HEK293T (cell line): Measurements from ENCODE around the gene CAPN5.

ENCODE experiments used
- ARNT ChIP-seq: fragments of 450-650 bp; IDR thresholded peaks from 2 replicates; pipeline ENCODE4 v1.6.1; 2017; ENCODE audit warnings: mild to moderate bottlenecking
- BHLHE40 ChIP-seq: fragments of 450-650 bp; IDR thresholded peaks from 2 replicates; pipeline ENCODE4 v1.6.1; 2016; ENCODE audit warnings: mild to moderate bottlenecking, moderate library complexity, borderline replicate concordance
- ELF4 ChIP-seq: fragments of 450-650 bp; IDR thresholded peaks from 2 replicates; pipeline ENCODE4 v1.6.1; 2017; ENCODE audit warnings: antibody characterized with exemption
- FOXA1 ChIP-seq: fragments of 450-650 bp; IDR thresholded peaks from 2 replicates; pipeline ENCODE4 v1.6.1; 2016; ENCODE audit warnings: mild to moderate bottlenecking
- FOXM1 ChIP-seq: fragments of 450-650 bp; IDR thresholded peaks from 2 replicates; pipeline ENCODE4 v1.6.1; 2017; ENCODE audit warnings: mild to moderate bottlenecking, borderline replicate concordance
- LEF1 ChIP-seq: fragments of 450-650 bp; IDR thresholded peaks from 2 replicates; pipeline ENCODE4 v1.6.1; 2017; ENCODE audit warnings: mild to moderate bottlenecking, borderline replicate concordance
- PKNOX1 ChIP-seq: fragments of 450-650 bp; IDR thresholded peaks from 2 replicates; pipeline ENCODE4 v1.6.1; 2016
- SP1 ChIP-seq: fragments of 450-650 bp; IDR thresholded peaks from 2 replicates; pipeline ENCODE4 v1.6.1; 2017
- SUZ12 ChIP-seq: fragments of 450-650 bp; IDR thresholded peaks from 2 replicates; pipeline ENCODE4 v1.6.1; 2016; ENCODE audit warnings: mild to moderate bottlenecking
- TARDBP ChIP-seq: fragments of 450-650 bp; IDR thresholded peaks from 2 replicates; pipeline ENCODE4 v1.6.1; 2016

GRCh38 chr11:77129842-77130756, 63.3 kb downstream of the CAPN5 start:
- TF ChIP-seq PKNOX1 (no peak), BHLHE40 (no peak), ARNT (no peak), FOXA1 (no peak), SUZ12 (no peak), TARDBP (no peak), ELF4 (no peak), FOXM1 (no peak), SP1 (no peak), LEF1 (no peak)
